GM12878 (cell line): ENCODE measurements around the gene HIBCH. TPM values are rescaled to one million over a fixed set of nuclear protein-coding genes. Genes with fewer than 3 reads are reported as not detected.

Source experiments
- ATAC-seq: fragments of 200-7000 bp; cut with Tn5 transposase; 3 replicates; pipeline ENCODE4 v1.9.1; 2020; ENCODE audit warnings: mild to moderate bottlenecking, moderate library complexity
- BruUV-seq: library from RNA; stranded (reverse); fragments of 400-500 nt; replicated peaks from 2 replicates; lab custom pipeline; 2021; lab: Mats Ljungman, UMichigan
- CTCF ChIA-PET: fragments of 300-600 bp; sonication (Branson Sonifier 250); formaldehyde crosslinking; extraction: SDS; loops from one replicate; lab custom pipeline; 2021; ENCODE audit warnings: inconsistent platforms; lab: Yijun Ruan, JAX
- POLR2A ChIA-PET: fragments of 350-600 bp; formaldehyde crosslinking; extraction: SDS; loops from one replicate; lab custom pipeline; 2021; ENCODE audit warnings: inconsistent platforms; lab: Charles Lee
- RAD21 ChIA-PET: fragments of 300-600 bp; sonication (Branson Sonifier 250); formaldehyde crosslinking; loops from one replicate; lab custom pipeline; 2023; ENCODE audit warnings: antibody characterized with exemption; ENCODE audit not compliant: unreplicated experiment; lab: Charles Lee
- SMC1A ChIA-PET: fragments of 300-600 bp; sonication (Branson Sonifier 250); formaldehyde crosslinking; loops from one replicate; lab custom pipeline; 2023; ENCODE audit not compliant: unreplicated experiment, uncharacterized antibody; lab: Charles Lee
- DNase-seq: peaks from one replicate; pipeline ENCODE4 v3.0.0-alpha.2; 2011; ENCODE audit warnings: low read depth, low spot score
- FAIRE-seq: peaks from 3 replicates; lab custom pipeline; 2011; peaks lifted over from hg19 to GRCh38; lab: Jason Lieb, UNC
- H2AFZ ChIP-seq: 2 replicates; pipeline ENCODE4 v1.6.0; 2011; ENCODE audit warnings: low read depth, low read length, control low read depth; ENCODE audit not compliant: control insufficient read depth
- H3K27ac ChIP-seq: 2 replicates; pipeline ENCODE4 v1.5.1; 2011; ENCODE audit warnings: control low read depth; ENCODE audit not compliant: control insufficient read depth, insufficient read depth
- H3K27me3 ChIP-seq, 2 experiments: replicated peaks in 1 of 2; 2 replicates each; pipeline versions ENCODE4 v1.6.0 to v1.6.1; 2011; ENCODE audit warnings: low read length in 1 of 2; ENCODE audit not compliant: control insufficient read depth in 2 of 2, insufficient read depth in 2 of 2
- H3K36me3 ChIP-seq, 2 experiments: 2 replicates each; pipeline ENCODE4 v1.5.1; 2011; ENCODE audit warnings: low read length in 1 of 2; ENCODE audit not compliant: control insufficient read depth in 2 of 2, insufficient read depth in 2 of 2
- H3K4me1 ChIP-seq: 2 replicates; pipeline ENCODE4 v1.6.1; 2011; ENCODE audit warnings: mild to moderate bottlenecking, low read length, moderate library complexity, mixed read lengths; ENCODE audit not compliant: control insufficient read depth, insufficient read depth
- H3K4me2 ChIP-seq: 2 replicates; pipeline ENCODE4 v1.6.0; 2011; ENCODE audit warnings: control low read depth; ENCODE audit not compliant: control insufficient read depth, insufficient read depth
- H3K4me3 ChIP-seq: fragments of 200-600 bp; sonication (generic); 2 replicates; pipeline ENCODE4 v1.5.1; 2016
- H3K79me2 ChIP-seq: 2 replicates; pipeline ENCODE4 v1.6.0; 2011; ENCODE audit warnings: low read length; ENCODE audit not compliant: control insufficient read depth, insufficient read depth
- H3K9ac ChIP-seq: 2 replicates; pipeline ENCODE4 v1.8.0; 2011; ENCODE audit warnings: low read length, control low read depth, mixed read lengths; ENCODE audit not compliant: control insufficient read depth, insufficient read depth
- H3K9me3 ChIP-seq: replicated peaks from 3 replicates; pipeline ENCODE4 v1.5.1; 2011; ENCODE audit warnings: mild to moderate bottlenecking, low read length; ENCODE audit not compliant: control insufficient read depth, insufficient read depth
- H4K20me1 ChIP-seq: 2 replicates; pipeline ENCODE4 v1.6.0; 2011; ENCODE audit not compliant: control insufficient read depth, insufficient read depth
- CBX5 ChIP-seq: sonication (generic); IDR thresholded peaks from 2 replicates; pipeline ENCODE4 v1.6.1; 2016; ENCODE audit warnings: low read depth, moderate library complexity, mild to moderate bottlenecking, inconsistent platforms
- FOXM1 ChIP-seq: IDR thresholded peaks from 2 replicates; pipeline ENCODE4 v1.6.1; 2012; ENCODE audit warnings: low read depth, mild to moderate bottlenecking, inconsistent platforms, low read length, moderate library complexity
- HDAC2 ChIP-seq: fragments of 200-600 bp; sonication (generic); IDR thresholded peaks from 2 replicates; pipeline ENCODE4 v1.6.1; 2017
- IRF4 ChIP-seq: IDR thresholded peaks from 2 replicates; pipeline ENCODE4 v1.6.1; 2011; ENCODE audit warnings: low read depth, low read length
- MEF2B ChIP-seq: fragments of 450-650 bp; IDR thresholded peaks from 2 replicates; pipeline ENCODE4 v1.6.1; 2018; ENCODE audit warnings: mild to moderate bottlenecking, moderate library complexity; ENCODE audit not compliant: partially characterized antibody, poor library complexity, severe bottlenecking
- NFYB ChIP-seq: IDR thresholded peaks from 2 replicates; pipeline ENCODE4 v1.6.1; 2011; ENCODE audit warnings: low read depth, mild to moderate bottlenecking, low read length, improper control_type of control experiment, moderate library complexity; ENCODE audit not compliant: insufficient read depth
- NRF1 ChIP-seq: conservative IDR thresholded peaks from 2 replicates; pipeline ENCODE4 v1.6.1; 2011; ENCODE audit warnings: mild to moderate bottlenecking, low read depth, low read length, improper control_type of control experiment
- RAD51 ChIP-seq: fragments of 450-650 bp; IDR thresholded peaks from 2 replicates; pipeline ENCODE4 v1.6.1; 2016; ENCODE audit warnings: moderate library complexity, mild to moderate bottlenecking, inconsistent platforms
- SIX5 ChIP-seq: IDR thresholded peaks from 2 replicates; pipeline ENCODE4 v1.6.1; 2011; ENCODE audit warnings: mild to moderate bottlenecking, low read depth, low read length, moderate library complexity; ENCODE audit not compliant: severe bottlenecking
- WRNIP1 ChIP-seq: IDR thresholded peaks from 2 replicates; pipeline ENCODE4 v1.6.1; 2011; ENCODE audit warnings: low read depth, low read length, improper control_type of control experiment, borderline replicate concordance
- WGBS: methylation state at CpG from one replicate; pipeline ENCODE4 v1.1.6; 2016; ENCODE audit warnings: low lambda C conversion rate; ENCODE audit not compliant: insufficient replicate concordance, insufficient coverage; ENCODE audit errors: missing lambda C conversion rate; 5-methylcytosine and 5-hydroxymethylcytosine counted together
- in situ Hi-C: fragments of 300-500 bp; cut with MboI; formaldehyde crosslinking; loops from 9 replicates; pipeline ENCODE4 v1.14.3; 2018; ENCODE audit warnings: mixed read lengths
- intact Hi-C: fragments of 100-400 bp; cut with micrococcal nuclease; formaldehyde crosslinking; loops from one replicate; pipeline ENCODE4 v1.14.2; 2022; ENCODE audit not compliant: unreplicated experiment
- polyA plus RNA-seq, 11 experiments: library from polyadenylated mRNA; depleted of rRNA in 4 of 11; unstranded in 6 of 11; stranded (reverse) in 5 of 11; fragments of >200 nt; fragmentation: Nextera tagmentation in 4 of 11; fragmentation: Illumina TruSeq in 1 of 11; extraction: Ambion mirVana in 4 of 11; extraction: Trizol in 1 of 11; gene quantifications; 1 replicate in 1 of 11; 2 replicates in 10 of 11; pipeline versions ENCODE4 v1.2.1 to v1.2.3, GENCODE V29; 2011 to 2016; ENCODE audit warnings: inconsistent platforms in 2 of 11, missing spikeins in 2 of 11, low read depth in 1 of 11
- total RNA-seq, 4 experiments: library from RNA; depleted of rRNA in 3 of 4; stranded (reverse); fragments of >200 nt in 3 of 4; fragmentation: Illumina TruSeq in 1 of 4; extraction: Trizol in 1 of 4; gene quantifications; 2 replicates each; pipeline versions ENCODE4 v1.2.1 to v1.2.3, GENCODE V29; 2013 to 2021
- TF ChIP-seq, protein P1 (sequence below): fragments of 150-350 bp; IDR thresholded peaks from 2 replicates; pipeline ENCODE4 v1.6.1; 2014; ENCODE audit warnings: mild to moderate bottlenecking, low read depth, low read length
- TF ChIP-seq, protein P2 (sequence below): fragments of 450-650 bp; IDR thresholded peaks from 2 replicates; pipeline ENCODE4 v1.6.1; 2017; ENCODE audit warnings: borderline replicate concordance
- TF ChIP-seq, protein P3 (sequence below): fragments of 450-650 bp; IDR thresholded peaks from 2 replicates; pipeline ENCODE4 v1.6.1; 2016; ENCODE audit warnings: mild to moderate bottlenecking

The HIBCH gene
- total and polyA plus RNA-seq, 10 of the 15 experiments (the other 5 are each of a cell fraction or from before 2014, with no cell fraction given) = 22.3 to 81.0 (median 37.4) TPM

DNA sequence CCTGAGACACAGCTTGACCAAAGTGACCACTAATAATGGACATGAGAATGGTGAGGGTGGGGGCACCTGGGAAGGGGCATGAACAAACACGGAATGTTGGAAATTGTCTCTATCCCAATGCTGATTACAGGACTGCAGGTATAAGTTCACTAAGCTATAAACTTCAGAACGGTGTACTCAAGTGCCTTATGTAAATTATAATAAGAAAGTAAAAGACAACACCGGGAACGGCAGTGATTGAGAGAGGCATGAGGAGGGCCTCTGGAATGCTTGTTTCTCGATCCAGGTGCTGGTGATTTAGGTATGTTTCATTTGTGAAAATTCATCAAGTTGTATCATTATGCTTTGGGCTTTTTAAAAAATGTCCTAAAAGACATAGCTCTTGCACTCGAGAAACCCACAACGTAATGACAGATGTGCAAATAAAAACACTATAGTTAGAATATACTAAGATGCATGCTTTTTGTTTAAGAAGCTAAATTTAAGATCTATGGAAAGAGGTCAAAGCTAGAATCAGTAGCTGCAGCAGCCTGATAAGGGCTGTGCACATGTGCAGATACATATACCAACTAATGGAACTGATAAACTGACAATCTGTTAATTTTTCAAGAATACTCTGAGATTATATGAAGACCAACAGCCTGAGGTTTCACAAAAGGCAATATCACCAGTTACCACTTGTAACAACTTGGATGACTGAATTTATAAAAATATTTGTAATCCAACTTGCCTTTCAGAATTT is 7.6 kb downstream of the HIBCH start:
- H3K4me3 ChIP-seq = no peak overlapping the region
- peaks cover 0 to 1% of the 10 kb centered on the region in 2 experiments; a peak in 3 of 4 replicates for H3K36me3 ChIP-seq
- no peak overlapping the region for H3K27ac ChIP-seq
- H2AFZ ChIP-seq = no peak overlapping the region
- H3K9me3 ChIP-seq = no peaks in the 10 kb centered on the region
- POLR2A ChIA-PET = interaction anchor here (1.0 kb wide), 1 partner anchor 187 kb away, joined by 3 read pairs; no protein-coding TSS in a partner anchor
- intact Hi-C loops (no loop called here), in situ Hi-C loops (no loop called here)
- TF ChIP-seq, protein P1, sequence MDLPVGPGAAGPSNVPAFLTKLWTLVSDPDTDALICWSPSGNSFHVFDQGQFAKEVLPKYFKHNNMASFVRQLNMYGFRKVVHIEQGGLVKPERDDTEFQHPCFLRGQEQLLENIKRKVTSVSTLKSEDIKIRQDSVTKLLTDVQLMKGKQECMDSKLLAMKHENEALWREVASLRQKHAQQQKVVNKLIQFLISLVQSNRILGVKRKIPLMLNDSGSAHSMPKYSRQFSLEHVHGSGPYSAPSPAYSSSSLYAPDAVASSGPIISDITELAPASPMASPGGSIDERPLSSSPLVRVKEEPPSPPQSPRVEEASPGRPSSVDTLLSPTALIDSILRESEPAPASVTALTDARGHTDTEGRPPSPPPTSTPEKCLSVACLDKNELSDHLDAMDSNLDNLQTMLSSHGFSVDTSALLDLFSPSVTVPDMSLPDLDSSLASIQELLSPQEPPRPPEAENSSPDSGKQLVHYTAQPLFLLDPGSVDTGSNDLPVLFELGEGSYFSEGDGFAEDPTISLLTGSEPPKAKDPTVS = no peak
- TF ChIP-seq, protein P2, sequence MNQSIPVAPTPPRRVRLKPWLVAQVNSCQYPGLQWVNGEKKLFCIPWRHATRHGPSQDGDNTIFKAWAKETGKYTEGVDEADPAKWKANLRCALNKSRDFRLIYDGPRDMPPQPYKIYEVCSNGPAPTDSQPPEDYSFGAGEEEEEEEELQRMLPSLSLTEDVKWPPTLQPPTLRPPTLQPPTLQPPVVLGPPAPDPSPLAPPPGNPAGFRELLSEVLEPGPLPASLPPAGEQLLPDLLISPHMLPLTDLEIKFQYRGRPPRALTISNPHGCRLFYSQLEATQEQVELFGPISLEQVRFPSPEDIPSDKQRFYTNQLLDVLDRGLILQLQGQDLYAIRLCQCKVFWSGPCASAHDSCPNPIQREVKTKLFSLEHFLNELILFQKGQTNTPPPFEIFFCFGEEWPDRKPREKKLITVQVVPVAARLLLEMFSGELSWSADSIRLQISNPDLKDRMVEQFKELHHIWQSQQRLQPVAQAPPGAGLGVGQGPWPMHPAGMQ = no peak
- TF ChIP-seq SIX5 (no peak), WRNIP1 (no peak), IRF4 (no peak), HDAC2 (no peak), NFYB (no peak), FOXM1 (no peak), RAD51 (no peak), NRF1 (no peak), CBX5 (no peak), MEF2B (no peak)
- TF ChIP-seq, protein P3, sequence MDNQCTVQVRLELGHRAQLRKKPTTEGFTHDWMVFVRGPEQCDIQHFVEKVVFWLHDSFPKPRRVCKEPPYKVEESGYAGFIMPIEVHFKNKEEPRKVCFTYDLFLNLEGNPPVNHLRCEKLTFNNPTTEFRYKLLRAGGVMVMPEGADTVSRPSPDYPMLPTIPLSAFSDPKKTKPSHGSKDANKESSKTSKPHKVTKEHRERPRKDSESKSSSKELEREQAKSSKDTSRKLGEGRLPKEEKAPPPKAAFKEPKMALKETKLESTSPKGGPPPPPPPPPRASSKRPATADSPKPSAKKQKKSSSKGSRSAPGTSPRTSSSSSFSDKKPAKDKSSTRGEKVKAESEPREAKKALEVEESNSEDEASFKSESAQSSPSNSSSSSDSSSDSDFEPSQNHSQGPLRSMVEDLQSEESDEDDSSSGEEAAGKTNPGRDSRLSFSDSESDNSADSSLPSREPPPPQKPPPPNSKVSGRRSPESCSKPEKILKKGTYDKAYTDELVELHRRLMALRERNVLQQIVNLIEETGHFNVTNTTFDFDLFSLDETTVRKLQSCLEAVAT = no peak
- BruUV-seq = no TSS peak
- peaks cover 2% of the 10 kb centered on the region; the same call in 1 of the 2 replicates for H3K4me1 ChIP-seq
- peaks cover 13% of the 10 kb centered on the region for H3K79me2 ChIP-seq
- ATAC-seq (no peak), FAIRE-seq (no peak), DNase-seq (no peak)
- no peak overlapping the region for H3K4me2 ChIP-seq
- H3K27me3 ChIP-seq = no peaks in the 10 kb centered on the region
- CTCF ChIA-PET = interaction anchor here (0.6 to 1.4 kb wide), 4 partner anchors 35 to 289 kb away, joined by 3 to 5 read pairs (median 4); no protein-coding TSS in a partner anchor
- RAD21 ChIA-PET = interaction anchor here (0.7 kb wide), 1 partner anchor 390 kb away, joined by 3 read pairs; no protein-coding TSS in a partner anchor
- 98% methylated on average over 7 of the region's 7 CpGs for WGBS
- SMC1A ChIA-PET = interaction anchor here (0.5 to 1.5 kb wide), 4 partner anchors 35 to 197 kb away, joined by 3 read pairs; no protein-coding TSS in a partner anchor
- no peaks in the 10 kb centered on the region for H4K20me1 ChIP-seq
- H3K9ac ChIP-seq = no peak overlapping the region
